HepG2 (cell line): ENCODE measurements around the gene CD68. TPM values are rescaled to one million over a fixed set of nuclear protein-coding genes. Genes with fewer than 3 reads are reported as not detected.

Source experiments
- BRD4 ChIP-seq: sonication (generic); formaldehyde crosslinking; IDR thresholded peaks from 2 replicates; pipeline ENCODE4 v1.4.0; 2020; ENCODE audit warnings: missing genetic modification reagents
- DZIP1 ChIP-seq: sonication (generic); formaldehyde crosslinking; IDR thresholded peaks from 2 replicates; pipeline ENCODE4 v1.5.0; 2020; ENCODE audit warnings: mild to moderate bottlenecking, missing genetic modification reagents
- MAF1 ChIP-seq: sonication (generic); formaldehyde crosslinking; IDR thresholded peaks from 2 replicates; pipeline ENCODE4 v1.5.0; 2020; ENCODE audit warnings: missing genetic modification reagents, borderline replicate concordance
- PAXIP1 ChIP-seq: sonication (generic); formaldehyde crosslinking; conservative IDR thresholded peaks from 2 replicates; pipeline ENCODE4 v1.4.0; 2020; ENCODE audit warnings: mild to moderate bottlenecking, missing genetic modification reagents, moderate library complexity
- PHF20 ChIP-seq: sonication (generic); formaldehyde crosslinking; IDR thresholded peaks from 2 replicates; pipeline ENCODE4 v1.5.0; 2020; ENCODE audit warnings: mild to moderate bottlenecking, missing genetic modification reagents
- PTBP1 ChIP-seq: fragments of 200-400 bp; formaldehyde crosslinking; IDR thresholded peaks from 2 replicates; pipeline ENCODE4 v1.6.1; 2018; ENCODE audit warnings: low read length, low read depth; ENCODE audit not compliant: poor library complexity, severe bottlenecking
- TIGD3 ChIP-seq: sonication (generic); formaldehyde crosslinking; IDR thresholded peaks from 2 replicates; pipeline ENCODE4 v1.5.1; 2020; ENCODE audit warnings: mild to moderate bottlenecking, missing genetic modification reagents, borderline replicate concordance
- ZBTB10 ChIP-seq: sonication (generic); formaldehyde crosslinking; IDR thresholded peaks from 2 replicates; pipeline ENCODE4 v1.4.0; 2020; ENCODE audit warnings: missing genetic modification reagents, borderline replicate concordance
- ZFP91 ChIP-seq: sonication (generic); formaldehyde crosslinking; IDR thresholded peaks from 2 replicates; pipeline ENCODE4 v1.9.0; 2022; ENCODE audit warnings: missing genetic modification reagents, mild to moderate bottlenecking, borderline replicate concordance
- ZNF143 ChIP-seq: sonication (generic); formaldehyde crosslinking; IDR thresholded peaks from 2 replicates; pipeline ENCODE4 v1.4.0; 2020; ENCODE audit warnings: missing genetic modification reagents
- ZNF207 ChIP-seq: fragments of 450-650 bp; IDR thresholded peaks from 2 replicates; pipeline ENCODE4 v1.6.1; 2016; ENCODE audit warnings: antibody characterized with exemption, borderline replicate concordance
- ZNF275 ChIP-seq: sonication (generic); formaldehyde crosslinking; IDR thresholded peaks from 2 replicates; pipeline ENCODE4 v1.8.0; 2022; ENCODE audit warnings: missing genetic modification reagents, mild to moderate bottlenecking, inconsistent platforms, borderline replicate concordance
- ZNF713 ChIP-seq: sonication (generic); formaldehyde crosslinking; IDR thresholded peaks from 2 replicates; pipeline ENCODE4 v1.4.0; 2020; ENCODE audit warnings: mild to moderate bottlenecking, missing genetic modification reagents
- polyA plus RNA-seq, 8 experiments: library from polyadenylated mRNA; depleted of rRNA in 3 of 8; stranded (reverse) in 7 of 8; unstranded in 1 of 8; fragments of >200 nt; fragmentation: Illumina TruSeq in 4 of 8; extraction: Trizol in 4 of 8; gene quantifications; 2 replicates each; pipeline versions ENCODE4 v1.2.1 to v1.2.3, GENCODE V29; 2011 to 2016; ENCODE audit warnings: low read depth in 4 of 8, missing spikeins in 1 of 8, mixed read lengths in 1 of 8; ENCODE audit not compliant: insufficient read depth in 1 of 8
- total RNA-seq, 5 experiments: library from RNA; depleted of rRNA; stranded (reverse); fragments of >200 nt; fragmentation: Illumina TruSeq; extraction: Trizol; gene quantifications; 2 replicates each; pipeline ENCODE4 v1.2.3, GENCODE V29; 2016; ENCODE audit warnings: low read depth in 1 of 5

Gene CD68
- total and polyA plus RNA-seq, 2 of the 13 experiments (the other 11 are each of a cell fraction or from before 2014, with no cell fraction given) = 10.3 to 104 TPM

GRCh38 chr17:7579001-7579833, at the start of gene CD68 (continued):
- TF ChIP-seq BRD4 = no peak
- TF ChIP-seq ZNF207 = no peak
- TF ChIP-seq PTBP1 = no peak
- TF ChIP-seq PAXIP1 (CRISPR knock-in tag) = peak; percentile 85
- TF ChIP-seq ZBTB10 = peak; percentile 29; the same call in 1 of the 2 replicates
- no peak for TF ChIP-seq ZNF713 (CRISPR knock-in tag)
- TF ChIP-seq MAF1 = 0 out of 2 replicates have a peak, but pooled peaks have one; percentile 75
- peak; percentile 63 for TF ChIP-seq PHF20 (CRISPR knock-in tag)
- no peak for TF ChIP-seq TIGD3 (CRISPR knock-in tag)
- TF ChIP-seq ZFP91 = peak; percentile 69; the same call in 1 of the 2 replicates
- TF ChIP-seq ZNF143 = peak; percentile 52
- 0 out of 2 replicates have a peak, but pooled peaks have one; percentile 75 for TF ChIP-seq ZNF275 (CRISPR knock-in tag)
- no peak for TF ChIP-seq DZIP1
